Measurements from ENCODE around the gene ACOX2.
"Not testable (repeated sequence)": the region's sequence is repeated elsewhere in the genome, so short reads cannot be mapped to it uniquely, and the experiment has no call there.

Gene ACOX2

DNA sequence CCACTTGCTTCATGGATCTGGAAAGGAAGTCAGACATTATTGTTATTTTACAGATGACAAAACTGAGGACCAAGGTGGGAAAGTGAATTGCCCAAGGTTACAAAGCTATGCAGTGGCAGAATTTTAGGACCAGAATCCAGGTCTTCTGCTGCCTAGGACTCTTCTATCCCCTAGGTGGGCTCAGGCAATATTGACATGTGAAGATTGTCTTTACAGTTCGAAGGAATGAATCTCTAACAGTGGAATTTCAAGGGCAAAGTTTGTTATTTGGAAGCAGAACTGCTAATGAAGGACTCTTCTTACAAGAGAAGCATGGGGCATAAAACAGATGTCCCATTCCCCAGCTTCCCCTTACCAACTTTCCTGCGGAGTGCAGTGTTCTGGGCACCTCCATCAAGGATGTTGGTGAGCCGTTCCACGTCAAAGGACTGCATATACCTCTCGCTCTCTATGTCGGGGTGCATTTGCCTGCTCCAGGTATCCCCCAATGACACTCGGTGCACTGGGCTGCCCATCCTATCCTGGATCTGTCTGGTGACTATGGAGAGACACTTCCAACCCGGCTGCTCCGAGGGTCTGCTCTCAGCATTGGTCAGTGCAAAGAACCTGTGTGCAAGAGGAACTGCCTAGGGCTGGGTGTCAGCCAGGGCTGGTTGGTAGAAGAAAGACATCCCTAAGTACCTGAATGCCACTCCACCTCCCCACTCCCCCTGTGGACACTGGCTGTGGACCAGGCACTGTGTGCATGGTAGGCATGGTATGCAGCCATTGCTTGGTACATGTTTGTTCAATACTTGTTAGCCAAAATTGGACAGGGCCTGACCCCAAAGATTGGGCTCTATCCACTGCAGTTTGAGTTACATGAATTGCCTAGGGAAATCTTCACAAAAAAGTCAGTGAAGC lies 2.1 kb downstream of the ACOX2 start:
- no peak for DNase-seq

DNA sequence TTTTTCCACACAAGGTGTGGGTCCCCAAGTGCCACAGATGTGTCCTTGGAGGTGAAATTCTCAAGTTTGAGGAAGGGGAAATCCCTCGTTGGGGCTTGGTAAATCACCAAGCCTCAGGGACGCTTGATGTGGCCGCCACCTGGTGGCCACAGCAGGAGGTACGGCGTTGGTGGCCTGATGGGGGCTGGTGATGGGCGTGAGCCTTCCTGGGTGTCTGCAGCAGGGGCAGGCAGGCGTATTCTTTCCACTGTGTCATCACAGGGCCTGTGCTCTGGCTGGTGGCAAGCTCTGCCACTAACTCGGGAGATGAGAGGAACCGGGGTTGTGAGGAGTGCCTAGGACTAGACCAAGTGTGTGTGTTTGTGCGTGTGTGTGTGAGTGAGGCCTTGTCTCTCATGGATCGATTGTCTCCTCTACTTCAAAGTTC lies 4.2 kb downstream of the ACOX2 start:
- DNase-seq = peak; percentile 2

DNA sequence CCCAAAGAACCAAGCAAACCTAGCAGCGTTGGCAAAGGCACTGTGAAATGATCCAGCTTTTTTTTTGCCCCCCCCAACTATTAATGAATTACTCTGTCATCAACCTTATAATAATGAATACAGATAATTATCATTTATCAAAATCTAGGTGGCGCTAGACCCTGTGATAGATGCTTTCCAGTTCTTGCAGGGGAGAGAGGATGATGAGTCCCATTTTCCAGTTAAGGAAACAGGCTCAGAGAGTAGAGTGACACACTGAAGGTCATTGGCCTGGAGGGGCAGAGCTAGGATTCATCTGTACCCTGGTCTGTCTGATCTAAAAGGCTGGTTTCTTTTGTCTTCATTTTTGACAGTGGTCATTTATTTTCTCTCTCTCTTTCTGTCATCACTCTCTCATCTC lies 5.0 kb downstream of the ACOX2 start:
- no peak for DNase-seq

DNA sequence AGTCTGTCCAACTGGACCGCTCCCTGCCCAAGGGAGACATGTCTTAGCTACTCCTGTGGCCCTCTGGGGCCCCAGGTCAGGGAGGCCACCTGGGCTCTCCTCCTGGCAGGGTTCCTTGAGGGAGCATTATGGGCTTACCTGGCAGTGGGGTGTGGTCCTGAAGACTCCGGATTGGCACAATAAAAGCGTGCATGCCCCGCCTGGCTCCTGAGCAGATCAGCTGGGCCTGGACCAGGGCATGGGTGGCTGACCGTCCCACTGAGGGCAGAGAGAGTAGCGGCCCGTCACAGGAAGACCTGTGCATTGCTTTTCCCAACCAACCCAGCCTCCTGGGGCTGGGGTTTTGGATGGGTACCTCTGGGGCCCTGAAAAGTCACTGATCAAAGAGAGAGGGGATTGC lies 5.4 kb downstream of the ACOX2 start:
- no peak for DNase-seq

DNA sequence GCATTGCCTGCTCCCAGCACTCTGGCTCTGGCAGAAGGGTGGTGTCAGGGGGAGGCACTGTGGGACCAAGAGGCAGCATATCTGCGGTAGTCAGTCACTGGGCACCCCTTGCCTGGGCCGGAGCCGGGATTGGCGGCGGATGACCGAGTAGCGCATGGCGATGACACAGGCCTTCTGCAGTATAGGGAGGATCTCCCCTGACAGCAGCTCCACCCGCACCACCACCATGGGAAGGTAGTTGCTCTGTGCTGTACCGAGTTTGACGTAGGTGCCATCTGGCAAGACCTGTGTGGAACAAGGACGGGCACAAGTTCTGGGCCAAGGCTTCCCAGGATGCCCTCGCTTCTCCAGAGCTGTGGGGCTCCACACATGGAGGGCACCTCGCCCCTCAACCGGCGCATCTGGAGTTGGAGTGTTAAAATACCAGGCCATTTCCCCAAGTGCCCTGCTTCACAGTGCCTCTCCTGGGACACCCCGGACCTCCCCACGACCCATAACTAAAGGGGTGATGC lies 6.6 kb downstream of the ACOX2 start:
- no peak for DNase-seq

DNA sequence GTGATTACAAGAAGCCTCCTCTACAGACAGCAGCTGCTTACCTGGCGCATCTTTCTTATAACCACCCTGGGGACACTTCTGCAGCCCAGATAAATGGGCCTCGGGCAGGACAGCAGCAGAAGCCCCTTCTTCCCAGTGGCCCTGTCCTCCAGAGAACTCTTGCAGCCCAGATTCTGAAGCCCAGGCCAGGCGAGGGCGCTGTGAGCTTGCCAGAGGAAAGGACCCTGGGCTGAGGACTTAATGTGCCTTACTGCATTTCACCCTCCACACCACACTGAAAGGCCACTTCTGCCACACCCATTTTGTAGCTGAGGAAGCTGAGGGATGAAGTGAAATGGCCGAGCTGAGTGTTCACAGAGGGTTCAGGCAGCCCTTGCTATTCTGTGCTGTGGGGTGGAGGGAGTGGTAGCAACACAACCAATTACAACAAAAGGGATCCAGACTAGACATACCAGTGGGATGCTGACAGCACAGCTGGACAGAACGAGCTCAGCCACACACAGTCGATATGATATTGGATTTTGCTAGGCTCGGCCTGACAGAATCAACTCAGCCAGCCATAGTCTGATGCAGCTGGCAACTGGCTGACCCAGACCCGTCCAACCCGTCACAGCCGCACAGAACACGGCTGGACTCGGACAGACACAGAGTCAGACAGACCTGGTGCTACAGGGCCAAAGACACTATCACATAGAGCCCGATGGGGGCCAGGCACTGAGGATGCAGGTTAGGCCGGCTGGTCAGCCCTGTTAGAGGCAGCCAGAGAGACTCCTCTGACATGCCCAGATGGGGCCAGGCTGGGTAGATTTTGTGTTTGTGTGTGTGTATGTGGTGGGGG lies 7.3 kb downstream of the ACOX2 start:
- no peak for DNase-seq

DNA sequence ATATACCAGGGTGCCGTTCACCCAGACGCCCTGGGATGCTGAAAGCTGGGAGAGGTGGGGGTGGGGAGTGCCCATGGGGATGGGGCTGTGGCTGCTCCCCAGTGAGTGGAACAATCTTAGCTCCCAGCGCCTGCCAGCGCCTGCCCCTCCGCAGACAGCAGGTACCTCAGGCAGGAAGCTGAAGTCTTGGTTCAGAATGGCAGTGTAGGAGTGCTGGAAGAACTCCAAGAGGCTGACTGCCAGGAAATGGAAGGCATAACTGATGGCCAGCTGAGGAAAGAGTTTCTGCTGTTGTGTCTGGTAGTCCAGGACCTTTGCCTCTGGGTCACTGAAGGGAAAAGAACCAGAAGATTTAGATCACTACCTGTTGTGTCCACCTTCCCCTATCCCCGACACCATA lies 8.4 kb downstream of the ACOX2 start:
- DNase-seq = peak; percentile 11

DNA sequence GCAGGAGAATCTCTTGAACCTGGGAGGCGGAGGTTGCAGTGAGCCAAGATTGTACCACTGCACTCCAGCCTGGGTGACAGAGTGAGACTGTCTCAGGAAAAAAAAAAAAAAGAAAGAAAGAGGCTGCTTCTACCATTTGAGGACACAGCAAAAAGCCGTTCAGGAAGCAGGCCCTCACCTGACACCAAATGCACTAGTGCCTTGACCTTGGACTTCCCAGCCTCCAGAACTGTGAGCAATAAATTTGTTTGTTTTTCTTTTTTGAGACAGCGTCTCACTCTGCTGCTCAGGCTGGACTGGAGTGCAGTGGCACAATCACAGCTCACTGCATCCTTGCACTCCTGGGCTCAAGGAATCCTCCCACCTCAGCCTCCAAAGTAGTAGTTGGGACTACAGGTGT lies 9.6 kb downstream of the ACOX2 start:
- not testable (repeated sequence) for DNase-seq

DNA sequence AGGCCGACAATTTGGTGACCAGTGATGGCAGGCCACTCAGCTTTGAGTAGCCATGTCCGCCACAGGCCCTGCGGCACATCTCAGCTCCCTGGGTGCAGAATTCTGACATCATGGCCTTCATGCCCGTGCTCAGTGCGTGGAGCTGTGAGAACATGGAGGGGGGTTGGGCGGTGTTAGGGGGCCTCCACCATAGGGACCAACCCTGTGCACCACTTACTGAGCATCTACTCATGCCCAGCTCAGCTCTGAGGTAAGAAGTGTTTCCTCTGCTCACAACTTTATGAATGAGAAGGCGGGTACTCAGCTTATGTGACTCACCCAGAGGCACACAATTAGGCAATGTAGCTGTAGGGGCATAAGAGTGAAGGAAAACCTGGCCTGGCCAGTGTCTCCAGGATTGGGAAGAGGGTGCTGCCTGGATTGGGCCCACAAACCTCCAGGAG lies 10.5 kb downstream of the ACOX2 start:
- DNase-seq = no peak

DNA sequence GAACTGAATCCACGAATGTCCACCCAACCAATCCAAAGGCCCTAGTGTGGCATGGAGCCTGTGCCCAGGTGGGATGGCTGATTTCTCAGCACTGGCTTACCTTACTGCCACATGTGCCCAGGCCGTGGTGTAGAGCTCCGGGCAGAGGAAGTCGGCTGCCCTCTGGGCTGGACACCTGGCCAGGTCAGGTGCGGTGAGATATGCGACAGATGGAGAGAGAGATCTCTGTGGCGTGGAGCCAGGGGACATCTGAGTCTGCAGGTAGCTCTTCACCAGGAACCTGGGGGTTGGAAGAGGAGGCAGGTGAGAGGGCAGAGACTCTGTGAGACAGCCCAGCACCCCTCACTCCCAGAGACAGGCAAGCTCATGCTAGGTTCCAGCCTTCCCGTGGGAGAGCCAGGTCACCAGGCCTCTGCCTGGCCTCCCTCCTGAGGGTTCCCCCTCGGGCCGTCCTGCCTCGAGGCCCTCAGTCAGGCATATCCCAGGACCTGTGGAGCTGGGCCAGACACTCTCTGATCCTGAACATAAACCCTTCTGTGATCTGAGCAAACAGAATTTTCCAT lies 12.6 kb downstream of the ACOX2 start:
- DNase-seq = no peak

DNA sequence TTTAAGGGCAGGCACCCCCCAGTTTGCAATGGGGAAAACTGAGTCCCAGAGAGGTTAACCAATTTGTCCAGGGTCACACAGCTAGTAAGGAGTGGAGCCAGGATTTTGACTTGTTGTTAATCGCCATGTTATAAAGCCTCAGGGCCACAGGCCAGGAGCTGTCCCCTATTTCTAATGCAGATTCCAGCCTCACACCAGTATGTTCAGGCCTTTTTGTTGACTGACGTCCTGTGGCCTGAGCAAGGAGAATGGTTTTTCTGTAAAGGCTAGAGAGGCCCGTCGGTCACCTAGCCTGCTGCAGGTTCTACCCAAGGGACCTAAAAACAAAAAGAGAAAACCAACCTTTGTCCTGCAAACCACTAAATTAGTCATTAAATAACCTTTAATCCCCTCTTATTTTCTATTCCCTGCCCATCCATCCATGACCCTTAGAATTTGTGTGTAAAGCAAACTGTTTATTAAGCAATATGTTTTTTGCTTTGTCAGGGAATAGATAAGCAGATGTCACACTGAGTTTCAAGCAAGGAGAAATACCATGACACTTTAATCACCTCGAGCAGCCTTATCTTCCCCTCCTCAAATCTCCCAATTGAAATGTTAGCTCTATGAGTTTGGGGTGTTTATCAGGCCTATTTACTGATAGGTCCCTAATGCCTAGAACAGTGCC lies 14.1 kb downstream of the ACOX2 start:
- no peak for DNase-seq

DNA sequence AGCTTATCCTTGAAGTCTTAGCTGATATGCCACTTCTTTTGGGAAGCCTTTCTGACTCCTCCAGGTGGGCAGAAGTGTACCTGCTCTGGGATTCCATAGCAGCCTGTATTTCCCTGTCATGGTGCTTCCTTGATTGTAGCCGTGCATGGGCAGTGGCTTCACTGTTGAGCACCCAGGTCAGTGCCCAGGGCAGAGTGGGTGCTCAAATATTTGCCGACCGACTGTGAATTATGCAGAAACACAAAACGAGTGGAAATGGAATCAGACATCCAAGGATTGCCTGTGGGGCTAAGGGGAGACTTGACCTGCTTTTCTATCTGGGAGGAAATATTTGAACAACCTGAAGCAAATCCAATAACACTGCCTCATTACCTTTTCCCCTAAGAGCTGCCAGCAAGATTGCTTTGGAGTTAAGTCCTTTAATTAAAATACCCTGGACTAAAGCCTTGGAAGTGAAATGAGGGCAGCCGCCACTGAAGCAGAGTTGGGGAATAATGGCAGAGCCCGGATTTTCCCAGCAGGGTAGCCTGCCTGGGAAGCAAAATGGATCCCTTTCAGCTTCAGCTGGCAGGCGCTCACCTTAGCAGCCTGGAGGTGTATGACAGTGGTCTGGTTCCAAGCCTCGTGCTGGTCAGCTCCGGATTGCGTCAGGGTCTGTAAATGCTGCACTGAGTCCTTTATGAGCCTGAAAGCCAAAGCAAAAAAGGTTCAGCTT lies 14.9 kb downstream of the ACOX2 start:
- no peak for DNase-seq

DNA sequence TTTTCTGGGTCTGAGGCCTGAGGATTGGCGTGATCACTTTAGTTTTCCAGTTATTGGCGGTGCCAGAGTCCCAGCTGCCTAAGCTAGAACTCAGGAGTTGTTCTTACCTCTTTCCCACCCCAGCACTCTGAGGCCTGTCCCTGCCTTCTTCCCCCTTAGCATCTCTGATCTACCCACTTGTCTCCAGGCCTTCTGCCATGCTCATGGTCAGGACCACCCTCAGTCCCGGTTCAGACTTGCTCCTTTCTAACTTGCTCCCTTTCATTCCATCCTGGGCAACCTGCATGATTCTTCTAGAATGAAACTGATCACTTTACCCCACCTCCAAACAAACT lies 15.7 kb downstream of the ACOX2 start:
- DNase-seq = no peak

DNA sequence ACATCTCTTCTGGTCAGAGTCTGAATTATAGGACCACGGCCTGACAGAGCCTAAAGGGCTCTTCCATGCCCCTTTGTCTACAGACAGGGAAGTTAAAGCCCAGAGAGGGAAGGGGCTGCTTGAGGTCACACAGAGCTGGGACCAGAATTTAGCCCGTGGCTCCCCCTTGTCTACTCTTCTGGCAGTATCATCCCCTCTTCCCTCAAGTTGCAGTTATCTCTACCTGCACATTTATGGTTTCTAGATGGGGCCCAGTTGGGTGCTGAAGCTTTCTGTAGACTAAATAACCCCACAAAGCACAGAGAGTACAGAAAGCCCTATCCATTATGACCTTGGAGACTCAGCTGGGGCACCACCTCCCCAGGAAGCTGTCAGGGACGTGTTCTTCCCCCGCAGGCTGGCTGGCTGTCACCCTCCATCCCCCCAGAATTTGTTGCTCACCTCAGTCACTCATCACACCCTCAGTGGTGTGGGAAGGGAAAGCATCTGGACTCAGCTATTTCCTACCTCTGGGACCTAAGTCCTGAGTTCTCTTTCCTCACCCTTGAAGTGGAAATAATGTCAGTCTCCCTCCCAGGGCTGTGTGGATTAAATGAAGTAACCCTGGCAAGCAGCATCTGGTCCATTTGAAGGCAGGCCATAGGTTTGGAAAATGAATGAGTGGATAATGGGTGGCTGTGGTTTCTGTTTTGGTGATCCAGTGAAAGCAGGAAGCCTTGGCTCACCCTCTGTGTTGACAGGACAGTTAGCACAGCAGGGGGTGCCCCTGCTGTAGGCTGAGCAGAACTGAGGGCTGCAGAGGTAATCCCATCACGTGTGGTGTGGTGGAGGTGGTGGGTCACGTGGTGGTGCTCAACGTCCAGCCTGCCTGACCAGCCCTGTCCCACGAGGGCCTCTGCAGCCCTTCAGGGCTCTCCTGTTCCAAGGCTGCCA lies 16.3 kb downstream of the ACOX2 start:
- DNase-seq = no peak

DNA sequence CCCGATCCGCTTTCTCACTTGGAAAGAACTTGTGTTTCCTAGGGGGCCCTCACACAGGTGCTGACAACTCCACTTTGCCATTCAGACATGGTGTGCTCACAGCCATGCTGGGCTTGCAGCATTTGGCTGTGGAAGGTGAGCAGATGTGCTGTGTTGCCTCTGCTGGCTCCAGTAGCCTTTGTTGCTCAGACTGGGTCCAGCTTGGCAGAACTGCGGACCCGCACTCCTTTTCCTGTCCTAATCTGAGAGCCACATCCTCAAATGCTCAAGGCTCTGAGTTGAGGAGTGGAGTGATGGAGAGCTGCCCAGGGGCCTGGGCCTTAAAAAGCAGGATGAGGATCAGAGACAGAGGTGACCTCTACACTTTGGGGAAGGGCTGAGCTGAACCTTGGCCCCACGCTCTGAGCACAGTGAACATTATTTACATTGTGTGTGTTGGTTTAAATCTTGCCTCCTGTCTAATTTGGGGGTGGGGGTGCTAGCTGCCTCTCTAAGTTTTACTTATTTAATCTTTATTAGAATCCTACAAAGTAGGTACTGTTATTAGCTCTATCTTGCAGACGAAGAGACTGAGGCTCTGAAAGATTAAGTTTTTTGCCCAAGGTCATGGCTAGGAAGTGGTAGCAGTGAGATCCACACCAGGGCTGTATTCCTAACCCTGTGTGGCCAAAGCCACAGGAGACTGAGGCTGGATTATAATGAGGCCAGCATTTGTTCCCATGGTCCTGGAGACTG lies 17.2 kb downstream of the ACOX2 start:
- DNase-seq = no peak

DNA sequence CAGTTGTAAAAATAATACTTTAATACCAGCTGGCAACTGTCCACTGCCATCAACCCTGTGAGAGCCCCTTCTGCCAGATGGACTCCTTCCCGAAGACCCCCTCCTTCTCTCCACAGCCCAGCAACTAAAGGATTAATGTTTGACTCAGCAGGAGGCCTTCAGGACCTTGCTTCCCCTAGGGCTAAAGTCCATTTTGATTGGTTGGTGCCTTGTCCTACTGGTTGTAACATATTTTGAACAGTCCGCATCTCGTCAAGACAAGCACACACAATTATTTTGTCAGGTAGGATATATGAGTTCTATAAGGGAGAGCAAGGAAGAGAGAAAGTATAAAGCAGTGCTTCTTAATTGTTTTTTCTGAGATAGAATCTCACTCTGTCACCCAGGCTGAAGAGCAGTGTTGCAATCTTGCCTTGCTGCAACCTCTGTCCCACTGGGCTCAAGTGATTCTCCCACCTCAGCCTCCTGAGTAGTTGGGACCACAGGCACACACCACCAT lies 18.6 kb downstream of the ACOX2 start:
- DNase-seq = no peak

DNA sequence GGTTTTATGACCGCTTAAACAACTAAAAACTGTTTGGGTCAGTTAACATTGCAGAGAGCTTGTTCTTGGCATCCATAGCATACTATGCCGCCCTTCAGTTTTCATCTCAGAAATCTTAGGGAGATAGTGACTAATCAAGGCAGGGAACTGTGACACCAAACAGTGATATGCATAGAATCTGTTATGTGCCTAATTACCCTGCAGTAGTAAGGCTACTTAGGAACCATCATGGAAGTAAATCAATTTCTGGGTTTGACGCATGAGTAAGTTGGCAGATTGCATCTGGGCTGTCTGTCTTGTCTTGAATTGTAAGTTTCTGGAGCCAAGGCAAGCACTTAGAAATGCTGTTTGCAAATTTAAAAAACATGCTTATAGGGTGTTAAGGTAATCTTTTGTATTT lies 22.6 kb downstream of the ACOX2 start:
- DNase-seq = no peak

DNA sequence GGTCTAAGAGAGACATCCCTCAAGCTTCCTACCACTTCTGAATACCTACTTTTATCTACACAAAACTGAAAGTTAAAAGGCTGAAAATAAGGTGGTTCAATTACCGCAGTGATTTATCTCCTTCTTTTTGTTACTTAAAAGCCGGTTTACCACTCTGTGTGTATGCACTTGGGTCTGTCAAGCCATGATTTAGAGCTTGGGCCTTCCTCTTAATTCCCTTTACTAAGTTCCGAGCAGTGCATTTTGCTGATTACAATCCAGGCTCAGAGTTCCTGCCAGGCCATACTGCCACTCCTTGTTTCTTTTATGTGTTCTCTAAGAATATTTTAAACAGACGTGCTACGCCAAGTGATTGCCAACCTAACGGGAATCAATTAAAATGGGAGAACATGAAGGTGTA lies 28.6 kb downstream of the ACOX2 start:
- DNase-seq = no peak

DNA sequence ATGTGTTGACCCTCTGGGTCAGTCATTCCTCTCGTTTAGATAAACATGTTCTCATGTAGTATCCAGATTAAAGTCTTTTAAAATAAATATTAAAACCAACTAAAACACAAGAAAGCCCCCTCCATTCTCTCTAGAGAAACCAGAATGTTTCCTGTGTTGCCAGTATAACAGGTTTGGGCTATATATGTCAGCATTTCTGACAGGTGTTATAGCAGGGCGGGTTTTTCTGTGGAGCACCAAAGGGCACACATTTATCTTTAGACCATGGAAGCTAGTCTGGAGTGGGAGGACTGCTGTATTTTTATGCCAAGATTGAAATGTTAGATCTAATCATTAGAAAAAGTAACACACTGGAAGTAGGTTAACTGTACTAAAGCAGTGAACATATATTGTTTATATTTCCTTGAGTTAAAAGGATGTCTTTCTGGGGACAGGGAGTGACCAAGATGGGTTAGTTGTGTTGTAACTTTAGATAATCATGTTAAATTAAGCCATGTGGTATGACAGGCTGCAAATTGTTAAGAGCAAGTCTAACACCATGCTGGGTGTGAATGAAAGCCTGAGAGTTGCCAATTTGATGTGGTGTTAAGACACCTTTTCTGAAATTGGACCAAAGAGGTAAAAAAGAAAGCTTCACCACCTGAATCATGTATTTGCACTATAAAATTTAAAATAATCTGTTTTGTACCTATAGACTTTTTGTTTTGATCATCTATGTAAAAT lies 29.5 kb downstream of the ACOX2 start:
- DNase-seq = no peak

DNA sequence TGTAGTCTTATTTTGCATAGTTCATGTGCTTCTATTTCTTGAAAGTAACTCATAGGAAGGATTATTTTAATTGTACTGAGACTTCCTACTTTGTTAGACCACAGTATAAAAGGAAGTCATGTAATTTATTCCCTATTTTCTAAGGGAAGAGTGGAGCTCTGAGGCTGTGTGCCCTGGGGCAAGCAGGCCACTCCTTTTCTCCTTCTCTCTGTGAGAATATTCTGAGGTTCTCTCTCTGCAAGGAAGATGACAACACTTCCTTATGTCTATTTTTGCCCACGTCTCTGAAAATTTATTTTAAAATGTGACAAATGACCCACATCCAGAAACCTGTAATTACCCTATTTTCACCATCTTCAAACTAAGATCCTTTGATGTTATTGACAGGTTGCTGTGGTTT lies 34.1 kb downstream of the ACOX2 start:
- no peak for DNase-seq

Data from NCI-H2029 treated with DMSO at 0.1 percent for 48 hours (cell line).